K562 (cell line): ENCODE measurements around the gene ELK1. TPM values are rescaled to one million over a fixed set of nuclear protein-coding genes. Genes with fewer than 3 reads are reported as not detected.

ENCODE experiments used
- ARHGAP35 ChIP-seq: fragments of 450-650 bp; IDR thresholded peaks from 2 replicates; pipeline ENCODE4 v1.6.1; 2018; ENCODE audit not compliant: partially characterized antibody
- CCAR2 ChIP-seq: fragments of 200-400 bp; formaldehyde crosslinking; IDR thresholded peaks from 2 replicates; pipeline ENCODE4 v1.6.1; 2017; ENCODE audit warnings: mild to moderate bottlenecking, low read depth, low read length
- CEBPB ChIP-seq: fragments of 450-650 bp; IDR thresholded peaks from 2 replicates; pipeline ENCODE4 v1.6.1; 2016; ENCODE audit warnings: missing genetic modification characterization, missing compliant biosample characterization
- CREM ChIP-seq: IDR thresholded peaks from 2 replicates; pipeline ENCODE4 v1.6.1; 2014; ENCODE audit warnings: antibody characterized with exemption, low read depth
- ETV6 ChIP-seq, 3 experiments: fragments of 150-350 bp in 1 of 3; sonication (generic) in 1 of 3; formaldehyde crosslinking in 1 of 3; IDR thresholded peaks; 2 replicates each; pipeline versions ENCODE4 v1.6.1 to v1.8.0; 2014 to 2022; ENCODE audit warnings: borderline replicate concordance in 2 of 3, low read depth in 2 of 3, antibody characterized with exemption in 1 of 3, low read length in 1 of 3, mild to moderate bottlenecking in 1 of 3, missing genetic modification reagents in 1 of 3
- GABPA ChIP-seq: fragments of 200-800 bp; sonication (Bioruptor generic); conservative IDR thresholded peaks from 2 replicates; pipeline ENCODE4 v1.6.1; 2016; ENCODE audit warnings: low read depth, missing genetic modification characterization, missing compliant biosample characterization
- HLTF ChIP-seq: fragments of 450-650 bp; IDR thresholded peaks from 2 replicates; pipeline ENCODE4 v1.6.1; 2016
- RERE ChIP-seq: sonication (generic); formaldehyde crosslinking; IDR thresholded peaks from 2 replicates; pipeline ENCODE4 v1.8.0; 2023; ENCODE audit warnings: missing genetic modification reagents, mild to moderate bottlenecking, borderline replicate concordance
- RFX7 ChIP-seq: fragments of 250-450 bp; sonication (Bioruptor Pico); IDR thresholded peaks from 2 replicates; pipeline ENCODE4 v1.5.1; 2021; ENCODE audit warnings: mild to moderate bottlenecking
- TEAD4 ChIP-seq, 2 experiments: sonication (generic) in 1 of 2; formaldehyde crosslinking in 1 of 2; IDR thresholded peaks; 2 replicates each; pipeline versions ENCODE4 v1.6.1 to v1.8.0; 2012 to 2022; ENCODE audit warnings: borderline replicate concordance in 1 of 2, inconsistent platforms in 1 of 2, low read length in 1 of 2, mild to moderate bottlenecking in 1 of 2, missing genetic modification reagents in 1 of 2
- YY1 ChIP-seq, 3 experiments: IDR thresholded peaks; 2 replicates each; pipeline ENCODE4 v1.6.1; 2011; ENCODE audit warnings: low read length in 2 of 3, mild to moderate bottlenecking in 2 of 3, moderate library complexity in 2 of 3, borderline replicate concordance in 1 of 3, control low read depth in 1 of 3, low read depth in 1 of 3; ENCODE audit not compliant: insufficient read depth in 3 of 3, insufficient replicate concordance in 2 of 3, control insufficient read depth in 1 of 3, insufficient read length in 1 of 3; ENCODE audit errors: extremely low read depth in 1 of 3
- ZBTB33 ChIP-seq: sonication (generic); formaldehyde crosslinking; IDR thresholded peaks from 2 replicates; pipeline ENCODE4 v1.8.1; 2023; ENCODE audit warnings: mild to moderate bottlenecking, missing genetic modification reagents
- ZEB2 ChIP-seq: fragments of 450-650 bp; IDR thresholded peaks from 2 replicates; pipeline ENCODE4 v1.6.1; 2016
- ZNF134 ChIP-seq: fragments of 250-450 bp; sonication (Bioruptor Pico); conservative IDR thresholded peaks from 2 replicates; pipeline ENCODE4 v1.4.0; 2020
- ZNF511 ChIP-seq: sonication (generic); formaldehyde crosslinking; IDR thresholded peaks from 2 replicates; pipeline ENCODE4 v1.8.0; 2022; ENCODE audit warnings: mild to moderate bottlenecking, missing genetic modification reagents
- ZNF79 ChIP-seq: fragments of 250-450 bp; sonication (Bioruptor Pico); IDR thresholded peaks from 2 replicates; pipeline ENCODE4 v1.4.0; 2020; ENCODE audit warnings: low read depth, mild to moderate bottlenecking, moderate library complexity
- polyA plus RNA-seq, 8 experiments: library from polyadenylated mRNA; depleted of rRNA in 4 of 8; stranded (reverse) in 5 of 8; unstranded in 3 of 8; fragments of >200 nt; fragmentation: Nextera tagmentation in 2 of 8; fragmentation: Illumina TruSeq in 1 of 8; extraction: Ambion mirVana in 2 of 8; extraction: Trizol in 1 of 8; gene quantifications; 2 replicates each; pipeline versions ENCODE4 v1.2.1 to v1.2.3, GENCODE V29; 2011 to 2014; ENCODE audit warnings: inconsistent platforms in 1 of 8, missing spikeins in 1 of 8
- total RNA-seq, 7 experiments: library from RNA; depleted of rRNA in 6 of 7; stranded (reverse); fragments of >200 nt in 6 of 7; fragmentation: Illumina TruSeq in 2 of 7; extraction: Trizol in 2 of 7; gene quantifications; 2 replicates each; pipeline versions ENCODE4 v1.2.1 to v1.2.3, GENCODE V29; 2011 to 2021; ENCODE audit warnings: low replicate concordance in 1 of 7

ELK1 gene
- total and polyA plus RNA-seq, 9 of the 15 experiments (the other 6 are each of a cell fraction or from before 2014, with no cell fraction given): 4.4 to 74.9 (median 26.5) TPM

- TF ChIP-seq ZBTB33 (CRISPR knock-in tag) (no peak), RFX7 (CRISPR knock-in tag) (no peak), ZNF511 (CRISPR knock-in tag) (no peak), CCAR2 (no peak), ZEB2 (no peak), ZNF79 (CRISPR knock-in tag) (no peak), GABPA (no peak; the same call in 1 of the 2 replicates), TEAD4 (IDR thresholded peaks at IDR 0.05; ENCODE audit: low read length) (peak; percentile 85), TEAD4 (CRISPR knock-in tag; IDR thresholded peaks at IDR 0.05; ENCODE audit: borderline replicate concordance) (no peak), YY1 (IDR thresholded peaks at IDR 0.05; ENCODE audit: borderline replicate concordance in 1 of 3, control insufficient read depth in 1 of 3, extremely low read depth in 1 of 3, insufficient read depth in 3 of 3, insufficient read length in 1 of 3, insufficient replicate concordance in 2 of 3, low read depth in 1 of 3, low read length in 2 of 3) (peak in 1 of 3 experiments; percentile 36), RERE (CRISPR knock-in tag) (no peak), ZNF134 (CRISPR knock-in tag) (no peak), CREM (peak; percentile 57; the same call in 1 of the 2 replicates), ARHGAP35 (no peak), CEBPB (tag) (no peak), HLTF (no peak), ETV6 (IDR thresholded peaks at IDR 0.05; ENCODE audit: borderline replicate concordance in 1 of 2, low read depth in 2 of 2, low read length in 1 of 2) (peak in 1 of 2 experiments; percentile 33; a peak in 1 of 4 replicates), ETV6 (CRISPR knock-in tag; IDR thresholded peaks at IDR 0.05; ENCODE audit: borderline replicate concordance) (no peak)
These were observed 11.8 kb upstream of the ELK1 start (continued) for GRCh38 chrX:47662144-47662657.
